Neural cell (in vitro differentiated cells): ENCODE measurements around the gene GMEB2. TPM values are rescaled to one million over a fixed set of nuclear protein-coding genes. Genes with fewer than 3 reads are reported as not detected.

Experiments used
- H2AFZ ChIP-seq: fragments of 200-600, 300-800 bp; sonication (generic), shearing (Covaris generic); 2 replicates; pipeline ENCODE4 v1.6.0; 2014; ENCODE audit warnings: low read depth, mild to moderate bottlenecking, antibody characterized with exemption, low read length, moderate library complexity
- H3F3A ChIP-seq: fragments of 200-600 bp; shearing (Covaris generic); 2 replicates; pipeline ENCODE4 v1.6.1; 2016; ENCODE audit warnings: mild to moderate bottlenecking, moderate library complexity, mixed read lengths, antibody characterized with exemption, low read length; ENCODE audit not compliant: insufficient read depth, poor library complexity, severe bottlenecking
- H3K27ac ChIP-seq: fragments of 200-600, 300-800 bp; sonication (generic), shearing (Covaris generic); 2 replicates; pipeline ENCODE4 v1.5.1; 2014; ENCODE audit warnings: mild to moderate bottlenecking, low read length, moderate library complexity
- H3K27me3 ChIP-seq: fragments of 300-800, 200-600 bp; sonication (generic), shearing (Covaris generic); 2 replicates; pipeline ENCODE4 v1.6.0; 2014; ENCODE audit warnings: mild to moderate bottlenecking, low read depth, low read length, moderate library complexity; ENCODE audit not compliant: insufficient read depth
- H3K36me3 ChIP-seq: fragments of 300-800, 200-600 bp; sonication (generic), shearing (Covaris generic); 2 replicates; pipeline ENCODE4 v1.5.1; 2014; ENCODE audit warnings: mild to moderate bottlenecking, antibody characterized with exemption, low read length, moderate library complexity; ENCODE audit not compliant: insufficient read depth
- H3K4me2 ChIP-seq: fragments of 300-800, 200-600 bp; sonication (generic), shearing (Covaris generic); 2 replicates; pipeline ENCODE4 v1.6.0; 2014; ENCODE audit warnings: mild to moderate bottlenecking, low read length
- H3K4me3 ChIP-seq: fragments of 300-800, 200-600 bp; sonication (generic), shearing (Covaris generic); 2 replicates; pipeline ENCODE4 v1.5.1; 2014; ENCODE audit warnings: mild to moderate bottlenecking, low read length, moderate library complexity
- H3K79me2 ChIP-seq: fragments of 200-600 bp; shearing (Covaris generic); replicated peaks from 2 replicates; pipeline ENCODE4 v1.6.0; 2014; ENCODE audit warnings: mild to moderate bottlenecking, low read length, moderate library complexity; ENCODE audit not compliant: insufficient read depth
- H3K9ac ChIP-seq: fragments of 300-800, 200-600 bp; sonication (generic), shearing (Covaris generic); 2 replicates; pipeline ENCODE4 v1.6.1; 2016; ENCODE audit warnings: mild to moderate bottlenecking, low read length, mixed read lengths
- H3K9me2 ChIP-seq: fragments of 200-600 bp; shearing (Covaris generic); 2 replicates; pipeline ENCODE4 v1.6.1; 2016; ENCODE audit warnings: mild to moderate bottlenecking, low read length, mixed read lengths; ENCODE audit not compliant: insufficient read depth
- H3K9me3 ChIP-seq: fragments of 200-600, 300-800 bp; sonication (generic), shearing (Covaris generic); 2 replicates; pipeline ENCODE4 v1.6.1; 2016; ENCODE audit warnings: mild to moderate bottlenecking, mixed run types, low read length, moderate library complexity, mixed read lengths
- H4K20me1 ChIP-seq: fragments of 200-600 bp; shearing (Covaris generic); 2 replicates; pipeline ENCODE4 v1.6.1; 2016; ENCODE audit warnings: mild to moderate bottlenecking, mixed run types; ENCODE audit not compliant: insufficient read depth
- EP300 ChIP-seq: fragments of 450-650 bp; conservative IDR thresholded peaks from 2 replicates; pipeline ENCODE4 v1.6.1; 2014; ENCODE audit warnings: antibody characterized with exemption, mild to moderate bottlenecking, moderate library complexity; ENCODE audit not compliant: poor library complexity, severe bottlenecking
- EZH2 ChIP-seq: fragments of 200-600, 300-800 bp; shearing (Covaris generic), sonication (generic); IDR thresholded peaks from 2 replicates; pipeline ENCODE4 v1.6.1; 2014; ENCODE audit warnings: antibody characterized with exemption, low read length, borderline replicate concordance, mild to moderate bottlenecking; ENCODE audit not compliant: insufficient read depth, poor library complexity, severe bottlenecking
- RAD21 ChIP-seq: fragments of 450-650 bp; conservative IDR thresholded peaks from 2 replicates; pipeline ENCODE4 v1.6.1; 2014; ENCODE audit warnings: antibody characterized with exemption, mild to moderate bottlenecking, moderate library complexity
- SMC3 ChIP-seq: fragments of 450-650 bp; conservative IDR thresholded peaks from 2 replicates; pipeline ENCODE4 v1.6.1; 2014; ENCODE audit warnings: antibody characterized with exemption, mild to moderate bottlenecking, moderate library complexity; ENCODE audit not compliant: poor library complexity
- TAF1 ChIP-seq: IDR thresholded peaks from 2 replicates; pipeline ENCODE4 v1.6.1; 2012; ENCODE audit warnings: low read depth
- polyA plus RNA-seq: library from polyadenylated mRNA; depleted of rRNA; stranded (reverse); fragments of >200 nt; gene quantifications from 2 replicates; pipeline ENCODE4 v1.2.3, GENCODE V29; 2014
- TF ChIP-seq, protein P1 (sequence below): fragments of 450-650 bp; IDR thresholded peaks from 2 replicates; pipeline ENCODE4 v1.5.1; 2014; ENCODE audit warnings: antibody characterized with exemption, mild to moderate bottlenecking, moderate library complexity; ENCODE audit not compliant: poor library complexity, severe bottlenecking

Gene GMEB2
- polyA plus RNA-seq, 1 donor from 2014 or later = 13.7 TPM

DNA sequence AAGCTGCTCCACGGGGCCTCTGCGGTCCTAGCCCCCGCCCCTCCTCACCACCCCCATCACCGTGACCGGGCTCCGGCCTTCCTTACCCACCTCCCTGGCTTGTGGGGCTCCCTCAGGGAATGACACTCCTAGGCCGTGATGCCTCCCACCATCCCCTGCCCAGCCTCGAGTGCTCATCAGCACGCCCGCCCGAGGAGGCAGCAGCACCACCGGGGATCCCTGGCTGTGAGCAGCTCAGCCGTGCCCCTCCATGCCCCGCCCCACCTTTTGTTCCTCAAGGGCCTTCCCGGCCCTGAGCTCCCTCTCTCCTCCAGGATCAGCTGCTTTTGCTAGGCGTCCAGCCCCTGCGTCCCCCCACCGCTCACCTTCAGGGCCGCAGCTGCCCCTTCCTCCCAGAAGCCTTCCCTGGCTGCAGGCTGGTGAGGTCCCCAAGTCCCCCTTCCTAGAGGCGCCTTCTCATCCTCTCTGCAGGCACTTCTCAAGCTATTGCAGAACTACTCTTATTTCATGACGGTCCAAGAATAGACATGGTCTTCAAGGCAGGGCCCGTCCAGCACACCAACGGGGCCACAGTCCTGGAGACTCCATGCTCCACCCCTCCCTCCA is 69.9 kb downstream of the GMEB2 start:
- Histone ChIP-seq H3K9me3 (no peaks in the 10 kb centered on the region), H3K27me3 (no peaks in the 10 kb centered on the region), H3F3A (no peaks in the 10 kb centered on the region), H3K9ac (no peak overlapping the region), H4K20me1 (no peaks in the 10 kb centered on the region), H3K4me2 (no peak overlapping the region), H3K4me3 (no peak overlapping the region), H2AFZ (no peak overlapping the region), H3K9me2 (no peaks in the 10 kb centered on the region), H3K36me3 (no peaks in the 10 kb centered on the region), H3K79me2 (no peaks in the 10 kb centered on the region), H3K27ac (no peak overlapping the region)
- TF ChIP-seq TAF1 (no peak), RAD21 (no peak), EZH2 (no peak), SMC3 (no peak)
- TF ChIP-seq, protein P1, sequence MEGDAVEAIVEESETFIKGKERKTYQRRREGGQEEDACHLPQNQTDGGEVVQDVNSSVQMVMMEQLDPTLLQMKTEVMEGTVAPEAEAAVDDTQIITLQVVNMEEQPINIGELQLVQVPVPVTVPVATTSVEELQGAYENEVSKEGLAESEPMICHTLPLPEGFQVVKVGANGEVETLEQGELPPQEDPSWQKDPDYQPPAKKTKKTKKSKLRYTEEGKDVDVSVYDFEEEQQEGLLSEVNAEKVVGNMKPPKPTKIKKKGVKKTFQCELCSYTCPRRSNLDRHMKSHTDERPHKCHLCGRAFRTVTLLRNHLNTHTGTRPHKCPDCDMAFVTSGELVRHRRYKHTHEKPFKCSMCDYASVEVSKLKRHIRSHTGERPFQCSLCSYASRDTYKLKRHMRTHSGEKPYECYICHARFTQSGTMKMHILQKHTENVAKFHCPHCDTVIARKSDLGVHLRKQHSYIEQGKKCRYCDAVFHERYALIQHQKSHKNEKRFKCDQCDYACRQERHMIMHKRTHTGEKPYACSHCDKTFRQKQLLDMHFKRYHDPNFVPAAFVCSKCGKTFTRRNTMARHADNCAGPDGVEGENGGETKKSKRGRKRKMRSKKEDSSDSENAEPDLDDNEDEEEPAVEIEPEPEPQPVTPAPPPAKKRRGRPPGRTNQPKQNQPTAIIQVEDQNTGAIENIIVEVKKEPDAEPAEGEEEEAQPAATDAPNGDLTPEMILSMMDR = no peak

DNA sequence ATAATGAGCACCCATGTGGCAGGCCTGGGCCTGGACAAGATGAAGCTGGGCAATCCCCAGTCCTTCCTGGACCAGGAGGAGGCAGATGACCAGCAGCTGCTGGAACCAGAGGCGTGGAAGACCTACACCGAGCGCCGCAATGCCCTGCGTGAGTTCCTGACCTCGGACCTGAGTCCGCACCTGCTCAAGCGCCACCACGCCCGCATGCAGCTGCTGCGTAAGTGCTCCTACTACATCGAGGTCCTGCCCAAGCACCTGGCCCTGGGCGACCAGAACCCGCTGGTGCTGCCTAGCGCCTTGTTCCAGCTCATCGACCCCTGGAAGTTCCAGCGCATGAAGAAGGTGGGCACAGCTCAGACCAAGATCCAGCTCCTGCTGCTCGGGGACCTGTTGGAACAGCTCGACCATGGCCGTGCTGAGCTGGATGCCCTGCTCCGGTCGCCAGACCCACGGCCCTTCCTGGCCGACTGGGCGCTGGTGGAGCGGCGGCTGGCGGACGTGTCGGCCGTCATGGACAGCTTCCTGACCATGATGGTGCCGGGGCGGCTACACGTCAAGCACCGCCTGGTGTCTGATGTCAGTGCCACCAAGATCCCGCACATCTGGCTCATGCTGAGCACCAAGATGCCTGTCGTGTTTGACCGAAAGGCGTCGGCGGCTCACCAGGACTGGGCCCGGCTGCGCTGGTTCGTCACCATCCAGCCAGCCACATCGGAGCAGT is 71.1 kb downstream of the GMEB2 start:
- H3K27me3 ChIP-seq = no peaks in the 10 kb centered on the region
- no peaks in the 10 kb centered on the region for H4K20me1 ChIP-seq
- TF ChIP-seq EP300 (no peak), RAD21 (no peak)
- TF ChIP-seq, protein P1 = no peak
- H3K4me2 ChIP-seq = no peak overlapping the region
- no peak overlapping the region for H2AFZ ChIP-seq
- H3K4me3 ChIP-seq = no peak overlapping the region
- H3K9me3 ChIP-seq = no peaks in the 10 kb centered on the region
- H3K9me2 ChIP-seq = no peaks in the 10 kb centered on the region
- H3F3A ChIP-seq = no peaks in the 10 kb centered on the region
- no peaks in the 10 kb centered on the region for H3K36me3 ChIP-seq
- no peak overlapping the region for H3K27ac ChIP-seq
- no peak overlapping the region for H3K9ac ChIP-seq
- H3K79me2 ChIP-seq = no peaks in the 10 kb centered on the region
